GM12878 (cell line): ENCODE results near the gene ADPRHL1.

Source experiments
- CBX3 ChIP-seq: fragments of 200-600 bp; sonication (generic); IDR thresholded peaks from 2 replicates; pipeline ENCODE4 v1.6.1; 2016; ENCODE audit warnings: low read depth, borderline replicate concordance
- CTCF ChIP-seq, 3 experiments: IDR thresholded peaks in 2 of 3; conservative IDR thresholded peaks in 1 of 3; 2 replicates each; pipeline ENCODE4 v1.5.1; 2011; ENCODE audit warnings: low read depth in 3 of 3, low read length in 3 of 3, mild to moderate bottlenecking in 3 of 3, control low read depth in 2 of 3, moderate library complexity in 2 of 3, inconsistent platforms in 1 of 3, mixed read lengths in 1 of 3; ENCODE audit not compliant: control insufficient read depth in 2 of 3, insufficient read depth in 1 of 3; ENCODE audit errors: extremely low read depth in 1 of 3
- EZH2 ChIP-seq: IDR thresholded peaks from 2 replicates; pipeline ENCODE4 v1.6.1; 2012; ENCODE audit warnings: low read depth, mild to moderate bottlenecking, control low read depth, inconsistent platforms, low read length, borderline replicate concordance; ENCODE audit not compliant: control insufficient read depth
- POLR2AphosphoS5 ChIP-seq: IDR thresholded peaks from 2 replicates; pipeline ENCODE4 v1.6.1; 2011; ENCODE audit warnings: mild to moderate bottlenecking, low read length, inconsistent platforms
- RAD21 ChIP-seq: IDR thresholded peaks from 2 replicates; pipeline ENCODE4 v1.6.1; 2011; ENCODE audit warnings: mild to moderate bottlenecking, low read depth, low read length, moderate library complexity; ENCODE audit not compliant: insufficient read depth
- SPI1 ChIP-seq: IDR thresholded peaks from 2 replicates; pipeline ENCODE4 v1.6.1; 2011; ENCODE audit warnings: low read depth, mild to moderate bottlenecking, low read length, moderate library complexity, borderline replicate concordance; ENCODE audit not compliant: insufficient read depth
- SUZ12 ChIP-seq: fragments of 200-600 bp; sonication (generic); IDR thresholded peaks from one replicate; pipeline ENCODE4 v1.6.1; 2018; ENCODE audit warnings: antibody characterized with exemption, mild to moderate bottlenecking; ENCODE audit not compliant: unreplicated experiment
- USF2 ChIP-seq: IDR thresholded peaks from 2 replicates; pipeline ENCODE4 v1.6.1; 2011; ENCODE audit warnings: low read depth, low read length, improper control_type of control experiment, borderline replicate concordance
- ZBTB40 ChIP-seq: fragments of 450-650 bp; IDR thresholded peaks from 2 replicates; pipeline ENCODE4 v1.6.1; 2016; ENCODE audit warnings: mild to moderate bottlenecking, moderate library complexity, borderline replicate concordance
- TF ChIP-seq, protein P1 (sequence below): IDR thresholded peaks from 2 replicates; pipeline ENCODE4 v1.6.1; 2011; ENCODE audit warnings: low read depth, mild to moderate bottlenecking, low read length, moderate library complexity, borderline replicate concordance; ENCODE audit errors: extremely low read depth
- TF ChIP-seq, protein P2 (sequence below): fragments of 450-650 bp; IDR thresholded peaks from 2 replicates; pipeline ENCODE4 v1.6.1; 2016; ENCODE audit warnings: mild to moderate bottlenecking
- TF ChIP-seq, protein P3 (sequence below): fragments of 450-650 bp; IDR thresholded peaks from 2 replicates; pipeline ENCODE4 v1.6.1; 2017; ENCODE audit warnings: borderline replicate concordance

- TF ChIP-seq, protein P1, sequence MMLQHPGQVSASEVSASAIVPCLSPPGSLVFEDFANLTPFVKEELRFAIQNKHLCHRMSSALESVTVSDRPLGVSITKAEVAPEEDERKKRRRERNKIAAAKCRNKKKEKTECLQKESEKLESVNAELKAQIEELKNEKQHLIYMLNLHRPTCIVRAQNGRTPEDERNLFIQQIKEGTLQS = no peak
- TF ChIP-seq CBX3 (no peak), ZBTB40 (no peak), SPI1 (no peak), RAD21 (no peak), CTCF (IDR thresholded peaks at IDR 0.05 in 2 of 3, conservative IDR thresholded peaks at IDR 0.05 in 1 of 3; ENCODE audit: control insufficient read depth in 2 of 3, extremely low read depth in 1 of 3, insufficient read depth in 1 of 3, low read depth in 3 of 3, low read length in 3 of 3) (no peak), USF2 (no peak), SUZ12 (no peak), POLR2AphosphoS5 (no peak), EZH2 (no peak)
- TF ChIP-seq, protein P2, sequence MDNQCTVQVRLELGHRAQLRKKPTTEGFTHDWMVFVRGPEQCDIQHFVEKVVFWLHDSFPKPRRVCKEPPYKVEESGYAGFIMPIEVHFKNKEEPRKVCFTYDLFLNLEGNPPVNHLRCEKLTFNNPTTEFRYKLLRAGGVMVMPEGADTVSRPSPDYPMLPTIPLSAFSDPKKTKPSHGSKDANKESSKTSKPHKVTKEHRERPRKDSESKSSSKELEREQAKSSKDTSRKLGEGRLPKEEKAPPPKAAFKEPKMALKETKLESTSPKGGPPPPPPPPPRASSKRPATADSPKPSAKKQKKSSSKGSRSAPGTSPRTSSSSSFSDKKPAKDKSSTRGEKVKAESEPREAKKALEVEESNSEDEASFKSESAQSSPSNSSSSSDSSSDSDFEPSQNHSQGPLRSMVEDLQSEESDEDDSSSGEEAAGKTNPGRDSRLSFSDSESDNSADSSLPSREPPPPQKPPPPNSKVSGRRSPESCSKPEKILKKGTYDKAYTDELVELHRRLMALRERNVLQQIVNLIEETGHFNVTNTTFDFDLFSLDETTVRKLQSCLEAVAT = no peak
- TF ChIP-seq, protein P3, sequence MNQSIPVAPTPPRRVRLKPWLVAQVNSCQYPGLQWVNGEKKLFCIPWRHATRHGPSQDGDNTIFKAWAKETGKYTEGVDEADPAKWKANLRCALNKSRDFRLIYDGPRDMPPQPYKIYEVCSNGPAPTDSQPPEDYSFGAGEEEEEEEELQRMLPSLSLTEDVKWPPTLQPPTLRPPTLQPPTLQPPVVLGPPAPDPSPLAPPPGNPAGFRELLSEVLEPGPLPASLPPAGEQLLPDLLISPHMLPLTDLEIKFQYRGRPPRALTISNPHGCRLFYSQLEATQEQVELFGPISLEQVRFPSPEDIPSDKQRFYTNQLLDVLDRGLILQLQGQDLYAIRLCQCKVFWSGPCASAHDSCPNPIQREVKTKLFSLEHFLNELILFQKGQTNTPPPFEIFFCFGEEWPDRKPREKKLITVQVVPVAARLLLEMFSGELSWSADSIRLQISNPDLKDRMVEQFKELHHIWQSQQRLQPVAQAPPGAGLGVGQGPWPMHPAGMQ = no peak
Measured at GRCh38 chr13:113369881-113370280, 83.4 kb downstream of the ADPRHL1 start.
